ENCODE data around the gene AHI1. TPM values are rescaled to one million over a fixed set of nuclear protein-coding genes. Genes with fewer than 3 reads are reported as not detected.
"Not testable (repeated sequence)": the region's sequence is repeated elsewhere in the genome, so short reads cannot be mapped to it uniquely, and the experiment has no call there.

The AHI1 gene
- total and polyA plus RNA-seq, 2 donors: 8.3 to 101 TPM

DNA sequence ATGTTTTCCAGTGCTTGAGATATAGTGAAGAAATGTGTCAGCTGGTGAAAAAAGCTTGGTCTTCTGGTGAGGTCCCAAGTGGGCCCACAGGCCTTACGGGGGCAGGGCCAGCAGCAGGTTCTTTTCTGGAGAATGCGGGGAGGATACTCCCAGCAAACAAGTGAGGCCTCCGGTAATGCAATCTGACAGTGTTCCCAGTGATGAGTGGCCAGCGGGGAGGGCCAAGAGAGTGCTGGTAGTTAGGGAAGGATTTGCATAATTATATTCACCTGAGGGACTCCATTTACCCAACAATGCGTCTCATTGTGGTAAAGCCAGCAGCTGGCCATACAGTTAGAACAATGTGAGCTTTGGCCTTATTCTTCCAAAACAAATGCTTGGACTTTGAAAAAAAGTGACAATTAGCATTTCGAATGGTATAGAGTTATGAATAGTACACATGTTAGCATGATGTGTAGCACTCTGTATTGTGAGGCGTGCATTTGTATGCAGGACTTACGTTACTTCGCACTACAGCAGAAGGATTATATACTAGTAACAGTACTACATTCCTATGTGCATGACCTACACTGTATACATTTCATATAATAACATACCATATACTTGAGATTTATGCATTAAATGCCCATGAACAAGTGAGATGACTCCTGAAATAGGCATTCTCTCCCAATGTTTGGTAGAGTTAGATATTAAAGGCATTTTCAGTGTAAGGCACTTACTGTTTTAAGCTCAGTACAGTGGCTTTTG is 246.6 kb downstream of the AHI1 start:
- WGBS: 89% methylated on average over 9 of the region's 9 CpGs
- H3K27ac ChIP-seq (ENCODE audit: low read depth): no peak overlapping the region
- no peak for DNase-seq (ENCODE audit: extremely low spot score)
- no peaks in the 10 kb centered on the region for H3K36me3 ChIP-seq (ENCODE audit: insufficient read depth)
- H3K4me1 ChIP-seq (ENCODE audit: insufficient read depth): no peaks in the 10 kb centered on the region
- no peak overlapping the region for H3K4me3 ChIP-seq (ENCODE audit: low read depth, low read length)

DNA sequence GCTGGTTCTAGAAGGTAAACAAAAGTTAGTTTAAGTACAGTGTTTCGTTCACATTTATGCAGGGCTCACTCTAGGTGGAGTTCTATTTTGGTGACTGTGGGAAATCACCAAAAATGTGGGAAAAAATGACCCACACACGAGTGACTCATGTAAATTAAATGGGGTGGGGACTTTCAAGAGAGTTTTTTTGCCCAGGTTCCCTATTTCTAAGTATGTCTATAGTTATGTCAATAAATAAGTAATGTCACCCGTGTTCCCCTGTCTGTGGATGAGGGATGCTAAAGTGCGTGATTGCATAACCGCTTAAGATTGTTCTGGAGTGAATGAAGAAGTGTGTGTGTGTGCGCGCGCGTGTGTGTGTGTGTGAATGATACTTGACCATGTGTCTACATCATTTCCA is 247.3 kb downstream of the AHI1 start:
- no peaks in the 10 kb centered on the region for H3K4me1 ChIP-seq (ENCODE audit: insufficient read depth)
- no peak overlapping the region for H3K4me3 ChIP-seq (ENCODE audit: low read depth, low read length)
- no peak overlapping the region for H3K27ac ChIP-seq (ENCODE audit: low read depth)
- 86% methylated on average over 9 of the region's 9 CpGs for WGBS
- no peaks in the 10 kb centered on the region for H3K36me3 ChIP-seq (ENCODE audit: insufficient read depth)
- DNase-seq (ENCODE audit: extremely low spot score): no peak

GRCh38 chr6:135246412-135247012 is 251.0 kb downstream of the AHI1 start:
- 78% methylated on average over 8 of the region's 8 CpGs for WGBS
- H3K4me3 ChIP-seq (ENCODE audit: low read depth, low read length); H3K27ac ChIP-seq (ENCODE audit: low read depth); H3K36me3 ChIP-seq (ENCODE audit: insufficient read depth); DNase-seq (ENCODE audit: extremely low spot score); H3K4me1 ChIP-seq (ENCODE audit: insufficient read depth): not testable (repeated sequence)

DNA sequence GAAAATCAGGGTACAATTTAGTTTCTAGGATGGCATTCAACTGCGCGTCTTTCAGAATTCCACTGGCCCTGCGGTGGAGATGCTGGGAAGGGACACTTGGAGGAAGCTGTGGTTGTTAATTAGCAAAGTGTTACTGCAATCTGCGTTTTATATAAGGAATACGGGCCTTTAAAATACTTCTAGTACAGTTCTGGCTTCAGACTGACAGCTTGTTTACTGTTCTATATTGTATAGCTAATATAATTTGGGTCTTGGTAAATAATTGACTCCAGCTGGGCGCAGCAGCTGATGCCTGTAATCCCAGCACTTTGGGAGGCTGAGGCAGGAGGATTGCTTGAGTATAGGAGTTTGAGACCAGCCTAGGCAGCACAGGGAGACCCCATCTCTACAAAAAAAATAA is 252.7 kb downstream of the AHI1 start:
- Histone ChIP-seq H3K27ac (ENCODE audit: low read depth) (no peak overlapping the region), H3K4me1 (ENCODE audit: insufficient read depth) (no peaks in the 10 kb centered on the region), H3K4me3 (ENCODE audit: low read depth, low read length) (no peak overlapping the region), H3K36me3 (ENCODE audit: insufficient read depth) (no peaks in the 10 kb centered on the region)
- DNase-seq (ENCODE audit: extremely low spot score): no peak
- 74% methylated on average over 6 of the region's 6 CpGs for WGBS

DNA sequence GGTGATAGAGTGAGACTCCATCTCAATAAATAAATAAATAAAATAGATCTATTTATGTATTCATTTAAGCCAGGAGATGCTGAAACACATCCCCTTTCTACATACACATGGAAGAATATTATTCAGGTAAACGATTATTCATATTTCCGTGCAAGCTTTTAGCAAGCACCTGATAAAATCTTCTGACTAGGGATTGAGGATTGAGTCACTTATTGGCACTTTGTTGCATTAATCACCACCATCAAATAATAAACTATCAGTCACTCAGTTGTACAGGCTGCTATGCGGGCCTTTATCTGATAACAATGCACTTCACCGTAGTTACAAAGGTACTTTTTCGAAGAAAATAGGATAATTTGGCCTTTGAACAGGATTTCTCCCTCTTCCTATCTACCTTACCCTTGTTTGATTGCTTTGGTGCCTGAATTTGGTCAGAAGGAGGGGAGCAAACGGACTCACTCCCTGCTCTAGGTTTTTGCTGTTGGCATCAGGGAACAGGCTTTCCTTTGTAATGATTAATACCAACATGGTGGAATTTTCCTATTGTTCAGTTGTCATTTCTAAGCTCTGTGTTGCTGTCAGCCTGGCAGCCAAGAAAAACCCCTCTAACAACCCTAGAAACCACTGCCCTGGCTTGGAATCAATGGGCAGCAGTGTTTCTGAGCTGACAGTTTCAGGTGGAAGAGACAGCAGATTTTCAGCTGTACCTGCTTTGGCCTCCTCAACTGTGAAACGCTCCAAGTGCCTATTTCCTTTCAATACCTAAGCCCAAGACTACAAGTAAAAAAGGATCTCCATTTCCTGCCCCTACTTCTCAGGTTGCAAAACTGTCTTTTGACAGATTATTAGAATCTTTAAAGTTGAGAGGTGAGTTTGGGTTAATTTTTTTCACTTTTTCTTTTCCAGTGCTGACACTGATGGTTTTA is 253.4 kb downstream of the AHI1 start:
- Histone ChIP-seq H3K4me1 (ENCODE audit: insufficient read depth) (no peaks in the 10 kb centered on the region), H3K27ac (ENCODE audit: low read depth) (no peak overlapping the region), H3K4me3 (ENCODE audit: low read depth, low read length) (no peak overlapping the region), H3K36me3 (ENCODE audit: insufficient read depth) (no peaks in the 10 kb centered on the region)
- no peak for DNase-seq (ENCODE audit: extremely low spot score)
- WGBS: 79% methylated on average over 7 of the region's 7 CpGs

- H3K27ac ChIP-seq (ENCODE audit: low read depth): no peak overlapping the region
- DNase-seq (ENCODE audit: extremely low spot score): no peak
- H3K36me3 ChIP-seq (ENCODE audit: insufficient read depth): no peaks in the 10 kb centered on the region
- no peaks in the 10 kb centered on the region for H3K4me1 ChIP-seq (ENCODE audit: insufficient read depth)
- 79% methylated on average over 5 of the region's 5 CpGs for WGBS
- no peak overlapping the region for H3K4me3 ChIP-seq (ENCODE audit: low read depth, low read length)
Observed at GRCh38 chr6:135240711-135241110, 256.8 kb downstream of the AHI1 start.

GRCh38 chr6:135236732-135237131 is 260.8 kb downstream of the AHI1 start:
- Histone ChIP-seq H3K27ac (ENCODE audit: low read depth) (no peak overlapping the region), H3K4me3 (ENCODE audit: low read depth, low read length) (no peak overlapping the region), H3K4me1 (ENCODE audit: insufficient read depth) (no peaks in the 10 kb centered on the region), H3K36me3 (ENCODE audit: insufficient read depth) (no peaks in the 10 kb centered on the region)
- 66% methylated on average over 6 of the region's 6 CpGs for WGBS
- DNase-seq (ENCODE audit: extremely low spot score): no peak

DNA sequence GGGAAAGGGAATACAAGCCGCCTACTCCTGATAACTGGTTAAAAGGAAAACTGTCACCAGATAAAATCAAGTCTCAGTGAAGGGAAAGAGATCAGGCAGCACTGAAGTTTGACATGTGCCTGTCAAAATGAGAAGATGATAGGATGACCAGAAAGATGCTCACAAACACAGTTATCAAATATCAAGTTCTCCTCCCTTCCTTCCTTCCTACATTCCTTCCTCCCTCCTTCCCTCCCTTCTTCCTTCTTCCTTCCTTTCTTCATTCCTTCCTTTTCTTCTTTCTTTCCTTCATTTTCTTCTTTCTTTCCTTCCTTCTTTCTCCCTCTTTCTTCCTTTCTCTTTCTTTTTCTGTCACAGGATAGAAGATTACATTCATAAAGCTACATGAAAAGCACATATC is 261.2 kb downstream of the AHI1 start:
- H3K27ac ChIP-seq (ENCODE audit: low read depth): no peak overlapping the region
- H3K4me1 ChIP-seq (ENCODE audit: insufficient read depth): no peaks in the 10 kb centered on the region

GRCh38 chr6:135235716-135236115 is 261.8 kb downstream of the AHI1 start:
- Histone ChIP-seq H3K27ac (ENCODE audit: low read depth) (no peak overlapping the region), H3K36me3 (ENCODE audit: insufficient read depth) (no peaks in the 10 kb centered on the region), H3K4me1 (ENCODE audit: insufficient read depth) (no peaks in the 10 kb centered on the region), H3K4me3 (ENCODE audit: low read depth, low read length) (no peak overlapping the region)
- DNase-seq (ENCODE audit: extremely low spot score): no peak
- 83% methylated on average over 5 of the region's 5 CpGs for WGBS

More for the DNA sequence above, 261.2 kb downstream of the AHI1 start:
- no peaks in the 10 kb centered on the region for H3K36me3 ChIP-seq (ENCODE audit: insufficient read depth)
- no peak overlapping the region for H3K4me3 ChIP-seq (ENCODE audit: low read depth, low read length)
- 90% methylated on average over 1 of the region's 1 CpG for WGBS
- DNase-seq (ENCODE audit: extremely low spot score): no peak

DNA sequence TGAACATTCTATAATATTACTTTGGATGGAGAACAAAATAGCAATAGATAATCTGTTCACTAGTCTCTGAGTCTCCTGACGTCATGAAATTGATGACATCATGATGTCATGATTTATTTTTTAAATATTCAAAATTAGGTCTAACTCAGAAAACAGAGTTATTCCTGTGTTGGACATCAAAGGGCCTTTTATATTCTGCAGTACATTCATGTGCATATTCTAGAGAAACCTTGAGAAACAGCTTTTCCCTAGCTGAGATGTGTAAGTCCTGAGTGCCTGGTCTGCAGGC is 263.1 kb downstream of the AHI1 start:
- no peak overlapping the region for H3K4me3 ChIP-seq (ENCODE audit: low read depth, low read length)
- 49% methylated on average over 1 of the region's 1 CpG for WGBS
- DNase-seq (ENCODE audit: extremely low spot score): no peak
- H3K36me3 ChIP-seq (ENCODE audit: insufficient read depth): no peaks in the 10 kb centered on the region
- H3K27ac ChIP-seq (ENCODE audit: low read depth): no peak overlapping the region
- H3K4me1 ChIP-seq (ENCODE audit: insufficient read depth): no peaks in the 10 kb centered on the region

- Histone ChIP-seq H3K27ac (ENCODE audit: low read depth) (no peak overlapping the region), H3K4me1 (ENCODE audit: insufficient read depth) (no peaks in the 10 kb centered on the region), H3K4me3 (ENCODE audit: low read depth, low read length) (no peak overlapping the region), H3K36me3 (ENCODE audit: insufficient read depth) (no peaks in the 10 kb centered on the region)
- 42% methylated on average over 5 of the region's 5 CpGs for WGBS
- no peak for DNase-seq (ENCODE audit: extremely low spot score)
Observed at GRCh38 chr6:135233686-135234491, 263.7 kb downstream of the AHI1 start.

Measured in urinary bladder (tissue), 4 donors.